HepG2 (cell line): ENCODE data around the gene C1orf50. TPM values are rescaled to one million over a fixed set of nuclear protein-coding genes. Genes with fewer than 3 reads are reported as not detected.
A peak's percentile ranks its signal among the peaks of the same experiment; 100 is the strongest.

Experiments used
- ATAC-seq: fragments of 200-7000 bp; cut with Tn5 transposase; 3 replicates; pipeline ENCODE4 v1.9.1; 2020; ENCODE audit warnings: mild to moderate bottlenecking, moderate library complexity
- BruUV-seq: library from RNA; stranded (reverse); fragments of 400-500 nt; replicated peaks from 2 replicates; lab custom pipeline; 2021; lab: Mats Ljungman, UMichigan
- CTCF ChIA-PET: fragments of 300-600 bp; formaldehyde crosslinking; extraction: SDS; loops from one replicate; lab custom pipeline; 2021; ENCODE audit warnings: low total read pairs, inconsistent platforms, low intra/inter-chr PET ratio; lab: Yijun Ruan, JAX
- POLR2A ChIA-PET: fragments of 350-600 bp; sonication (Branson Sonifier 250); formaldehyde crosslinking; loops from one replicate; lab custom pipeline; 2020; ENCODE audit warnings: antibody characterized with exemption, inconsistent platforms; lab: Yijun Ruan, JAX
- DNase-seq: peaks from one replicate; pipeline ENCODE4 v3.0.0-alpha.2; 2015; ENCODE audit warnings: low spot score
- FAIRE-seq: peaks from 3 replicates; lab custom pipeline; 2011; peaks lifted over from hg19 to GRCh38; lab: Jason Lieb, UNC
- H2AFZ ChIP-seq: one replicate; pipeline ENCODE4 v1.6.1; 2011; ENCODE audit warnings: low read length, inconsistent platforms
- H3K27ac ChIP-seq: fragments of 300-600 bp; 3 replicates; pipeline ENCODE4 v1.8.0; 2011; ENCODE audit warnings: mixed run types, mild to moderate bottlenecking, mixed read lengths, low read length, inconsistent platforms; ENCODE audit not compliant: insufficient read depth; ENCODE audit errors: extremely low read length
- H3K27me3 ChIP-seq, 2 experiments: fragments of 200-600 bp in 1 of 2; 2 replicates in 1 of 2; 3 replicates in 1 of 2; pipeline versions ENCODE4 v1.6.0 to v1.8.0; 2011; ENCODE audit warnings: low read length in 2 of 2, mild to moderate bottlenecking in 2 of 2, moderate library complexity in 2 of 2, inconsistent platforms in 1 of 2; ENCODE audit not compliant: insufficient read depth in 2 of 2, control insufficient read depth in 1 of 2
- H3K36me3 ChIP-seq, 2 experiments: fragments of 200-600 bp in 1 of 2; replicated peaks in 1 of 2; 2 replicates in 1 of 2; 3 replicates in 1 of 2; pipeline versions ENCODE4 v1.5.1 to v1.8.0; 2011; ENCODE audit warnings: low read length in 2 of 2, inconsistent platforms in 1 of 2; ENCODE audit not compliant: insufficient read depth in 2 of 2, control insufficient read depth in 1 of 2
- H3K4me1 ChIP-seq: 2 replicates; pipeline ENCODE4 v1.5.1; 2012; ENCODE audit warnings: low read length, inconsistent platforms; ENCODE audit not compliant: insufficient read depth
- H3K4me2 ChIP-seq: 2 replicates; pipeline ENCODE4 v1.6.0; 2011; ENCODE audit warnings: low read depth, low read length, inconsistent platforms
- H3K4me3 ChIP-seq, 3 experiments: fragments of 200-600 bp in 1 of 3; sonication (generic), shearing (Covaris generic) in 1 of 3; replicated peaks in 1 of 3; 2 replicates each; pipeline ENCODE4 v1.5.1; 2011 to 2016; ENCODE audit warnings: low read length in 3 of 3, inconsistent platforms in 2 of 3, low read depth in 2 of 3, mild to moderate bottlenecking in 2 of 3, control low read depth in 1 of 3, mixed read lengths in 1 of 3; ENCODE audit not compliant: insufficient read depth in 1 of 3
- H3K79me2 ChIP-seq: one replicate; pipeline ENCODE4 v1.6.1; 2011; ENCODE audit warnings: low read length, inconsistent platforms; ENCODE audit not compliant: insufficient read depth
- H3K9ac ChIP-seq: 2 replicates; pipeline ENCODE4 v1.6.0; 2011; ENCODE audit warnings: mild to moderate bottlenecking, low read depth, low read length, inconsistent platforms; ENCODE audit not compliant: insufficient read depth
- H3K9me3 ChIP-seq: 2 replicates; pipeline ENCODE4 v1.5.1; 2012; ENCODE audit warnings: mild to moderate bottlenecking, low read length
- H4K20me1 ChIP-seq: 2 replicates; pipeline ENCODE4 v1.6.0; 2011; ENCODE audit warnings: inconsistent platforms, mild to moderate bottlenecking, low read length, moderate library complexity; ENCODE audit not compliant: insufficient read depth
- CENPT ChIP-seq: sonication (generic); formaldehyde crosslinking; IDR thresholded peaks from 2 replicates; pipeline ENCODE4 v1.8.0; 2022; ENCODE audit warnings: low read depth, mild to moderate bottlenecking, moderate library complexity, missing genetic modification reagents
- ELF4 ChIP-seq: sonication (generic); formaldehyde crosslinking; IDR thresholded peaks from 2 replicates; pipeline ENCODE4 v1.5.0; 2020; ENCODE audit warnings: missing genetic modification reagents, mild to moderate bottlenecking, moderate library complexity, borderline replicate concordance
- GPBP1L1 ChIP-seq: sonication (generic); formaldehyde crosslinking; IDR thresholded peaks from 2 replicates; pipeline ENCODE4 v1.5.0; 2020; ENCODE audit warnings: mild to moderate bottlenecking, missing genetic modification reagents
- JDP2 ChIP-seq: sonication (generic); formaldehyde crosslinking; IDR thresholded peaks from 2 replicates; pipeline ENCODE4 v1.8.1; 2022; ENCODE audit warnings: missing genetic modification reagents, borderline replicate concordance
- MED13 ChIP-seq: sonication (generic); formaldehyde crosslinking; IDR thresholded peaks from 2 replicates; pipeline ENCODE4 v1.5.0; 2020; ENCODE audit warnings: missing genetic modification reagents
- MYC ChIP-seq: sonication (generic); formaldehyde crosslinking; IDR thresholded peaks from 2 replicates; pipeline ENCODE4 v1.9.0; 2021; ENCODE audit warnings: missing genetic modification reagents, borderline replicate concordance
- PATZ1 ChIP-seq: sonication (generic); formaldehyde crosslinking; IDR thresholded peaks from 2 replicates; pipeline ENCODE4 v1.4.0; 2020; ENCODE audit warnings: missing genetic modification reagents
- SMARCE1 ChIP-seq: fragments of 450-650 bp; IDR thresholded peaks from 2 replicates; pipeline ENCODE4 v1.6.1; 2017; ENCODE audit warnings: borderline replicate concordance
- TFE3 ChIP-seq: IDR thresholded peaks from 2 replicates; pipeline ENCODE4 v1.6.1; 2016
- ZFP36L1 ChIP-seq: sonication (generic); formaldehyde crosslinking; IDR thresholded peaks from 2 replicates; pipeline ENCODE4 v1.8.0; 2022; ENCODE audit warnings: mild to moderate bottlenecking, missing genetic modification reagents, moderate library complexity
- ZNF547 ChIP-seq: sonication (generic); formaldehyde crosslinking; IDR thresholded peaks from 2 replicates; pipeline ENCODE4 v1.5.1; 2020; ENCODE audit warnings: mild to moderate bottlenecking, missing genetic modification reagents
- ZNF772 ChIP-seq: sonication (generic); formaldehyde crosslinking; IDR thresholded peaks from 2 replicates; pipeline ENCODE4 v1.5.0; 2020; ENCODE audit warnings: mild to moderate bottlenecking, missing genetic modification reagents
- WGBS: methylation state at CpG from one replicate; pipeline ENCODE4 v1.1.6; 2017; ENCODE audit warnings: low lambda C conversion rate; 5-methylcytosine and 5-hydroxymethylcytosine counted together
- in situ Hi-C: cut with HindIII; loops from 2 replicates; pipeline ENCODE4 v1.10.0; 2017; ENCODE audit warnings: low pct_unique_long_range_greater_than_20kb; ENCODE audit not compliant: extremely low pct_ligation_motif_present
- intact Hi-C: fragments of 100-400 bp; cut with micrococcal nuclease; formaldehyde crosslinking; loops from one replicate; pipeline ENCODE4 v1.10.0; 2022; ENCODE audit not compliant: unreplicated experiment
- polyA plus RNA-seq, 8 experiments: library from polyadenylated mRNA; depleted of rRNA in 3 of 8; stranded (reverse) in 7 of 8; unstranded in 1 of 8; fragments of >200 nt; fragmentation: Illumina TruSeq in 4 of 8; extraction: Trizol in 4 of 8; gene quantifications; 2 replicates each; pipeline versions ENCODE4 v1.2.1 to v1.2.3, GENCODE V29; 2011 to 2016; ENCODE audit warnings: low read depth in 4 of 8, missing spikeins in 1 of 8, mixed read lengths in 1 of 8; ENCODE audit not compliant: insufficient read depth in 1 of 8
- total RNA-seq, 5 experiments: library from RNA; depleted of rRNA; stranded (reverse); fragments of >200 nt; fragmentation: Illumina TruSeq; extraction: Trizol; gene quantifications; 2 replicates each; pipeline ENCODE4 v1.2.3, GENCODE V29; 2016; ENCODE audit warnings: low read depth in 1 of 5
- TF ChIP-seq, protein P1 (sequence below): sonication (generic); formaldehyde crosslinking; IDR thresholded peaks from 2 replicates; pipeline ENCODE4 v1.5.0; 2020; ENCODE audit warnings: mild to moderate bottlenecking, missing genetic modification reagents, borderline replicate concordance

C1orf50 gene
- total and polyA plus RNA-seq, 2 of the 13 experiments (the other 11 are each of a cell fraction or from before 2014, with no cell fraction given): 4.3 to 4.8 TPM

DNA sequence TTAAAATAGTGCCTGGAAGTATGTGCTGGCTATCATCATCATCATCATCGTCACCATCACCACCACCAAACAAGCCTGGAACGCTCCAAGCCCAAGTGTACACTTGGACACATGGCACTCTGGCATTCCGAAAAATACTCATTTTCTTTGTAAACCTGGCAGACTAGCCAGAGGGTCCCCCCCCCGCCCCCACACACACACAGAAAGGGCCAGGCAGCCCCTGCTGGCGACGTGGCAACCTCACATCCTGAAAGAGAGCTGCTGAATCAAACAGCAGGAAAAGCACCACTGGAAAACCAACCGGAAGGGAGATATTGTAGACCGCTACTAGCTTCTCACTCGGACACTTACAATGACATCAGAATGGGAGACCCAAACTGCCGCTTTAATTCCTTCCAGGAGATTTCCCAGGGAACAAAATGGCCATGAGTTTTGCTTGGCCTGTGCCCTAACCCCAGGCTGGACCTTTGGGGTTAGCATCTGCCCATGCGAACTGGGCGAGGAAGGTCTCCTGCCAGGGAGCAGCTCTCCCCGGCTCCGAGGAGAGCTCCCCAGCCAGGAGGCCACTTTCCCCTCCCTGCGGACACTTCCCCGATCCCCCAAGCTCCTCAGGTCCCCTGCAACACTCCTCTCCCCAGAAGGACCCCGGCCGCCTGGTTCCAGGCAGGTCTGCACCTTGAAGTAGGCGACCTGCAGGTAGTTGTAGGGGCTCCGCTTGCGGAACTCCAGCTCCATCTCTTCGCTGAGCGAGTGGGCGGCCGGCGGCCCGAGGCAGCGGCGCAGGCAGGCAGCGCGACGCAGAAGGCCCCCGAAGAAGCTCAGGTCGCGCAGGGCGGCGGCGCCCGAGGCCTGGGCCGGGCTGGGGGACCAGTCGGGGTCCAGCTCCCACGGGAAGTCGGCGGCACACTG lies 963 bp upstream of the C1orf50 start (continued):
- TF ChIP-seq JDP2 (CRISPR knock-in tag) (no peak), SMARCE1 (no peak), ELF4 (0 out of 2 replicates have a peak, but pooled peaks have one; percentile 57), ZNF547 (0 out of 2 replicates have a peak, but pooled peaks have one; percentile 24), TFE3 (CRISPR knock-in tag) (peak; percentile 19; the same call in 1 of the 2 replicates), PATZ1 (CRISPR knock-in tag) (peak; percentile 93)

DNA sequence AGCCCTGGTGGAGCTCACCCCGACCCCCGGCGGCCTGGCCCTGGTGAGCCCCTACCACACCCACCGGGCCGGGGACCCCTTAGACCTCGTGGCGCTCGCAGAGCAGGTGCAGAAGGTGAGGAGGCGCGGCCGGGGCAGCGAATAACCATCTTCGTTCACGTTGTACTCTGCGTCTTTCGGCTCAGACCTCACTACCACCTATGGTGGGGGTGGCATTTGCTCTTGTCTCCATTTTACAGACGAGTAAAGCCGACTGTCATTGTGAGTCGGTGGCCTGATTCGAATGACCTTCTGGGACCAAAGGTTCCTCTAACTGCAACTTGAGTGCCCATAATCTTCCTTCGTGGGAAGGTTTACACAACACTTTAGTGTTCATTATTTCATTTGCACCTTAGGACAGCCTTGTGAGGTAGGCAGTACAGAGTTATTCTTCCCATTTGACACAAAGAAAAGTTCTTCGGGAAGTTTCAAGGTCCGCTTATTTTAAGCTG lies 506 bp downstream of the C1orf50 start:
- under 1% methylated on average over 11 of the region's 23 CpGs for WGBS
- TF ChIP-seq ZFP36L1 (CRISPR knock-in tag): 0 out of 2 replicates have a peak, but pooled peaks have one; percentile 43
- TF ChIP-seq GPBP1L1: no peak
- peak; percentile 58 for TF ChIP-seq MYC (CRISPR knock-in tag)
- no peak for TF ChIP-seq ZNF772
- TF ChIP-seq MED13 (CRISPR knock-in tag): no peak
- TF ChIP-seq CENPT (CRISPR knock-in tag): no peak
- TF ChIP-seq, protein P1, sequence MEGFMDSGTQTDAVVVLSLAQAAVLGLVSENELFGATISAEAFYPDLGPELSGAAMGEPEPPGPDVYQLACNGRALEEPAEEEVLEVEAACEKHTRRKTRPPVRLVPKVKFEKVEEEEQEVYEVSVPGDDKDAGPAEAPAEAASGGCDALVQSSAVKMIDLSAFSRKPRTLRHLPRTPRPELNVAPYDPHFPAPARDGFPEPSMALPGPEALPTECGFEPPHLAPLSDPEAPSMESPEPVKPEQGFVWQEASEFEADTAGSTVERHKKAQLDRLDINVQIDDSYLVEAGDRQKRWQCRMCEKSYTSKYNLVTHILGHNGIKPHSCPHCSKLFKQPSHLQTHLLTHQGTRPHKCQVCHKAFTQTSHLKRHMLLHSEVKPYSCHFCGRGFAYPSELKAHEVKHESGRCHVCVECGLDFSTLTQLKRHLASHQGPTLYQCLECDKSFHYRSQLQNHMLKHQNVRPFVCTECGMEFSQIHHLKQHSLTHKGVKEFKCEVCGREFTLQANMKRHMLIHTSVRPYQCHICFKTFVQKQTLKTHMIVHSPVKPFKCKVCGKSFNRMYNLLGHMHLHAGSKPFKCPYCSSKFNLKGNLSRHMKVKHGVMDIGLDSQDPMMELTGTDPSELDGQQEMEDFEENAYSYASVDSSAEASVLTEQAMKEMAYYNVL (CRISPR knock-in tag): 0 out of 2 replicates have a peak, but pooled peaks have one; percentile 10

More for the DNA sequence above, 506 bp downstream of the C1orf50 start:
- no peaks in the 10 kb centered on the region for H3K9me3 ChIP-seq
- H3K79me2 ChIP-seq: peaks cover 76% of the 10 kb centered on the region
- intact Hi-C loops (loop anchor here (2.0 to 5.0 kb wide), 2 partner anchors 50 to 79 kb away; partner anchors contain the start of genes ERMAP, SVBP and ZNF691), in situ Hi-C loops (no loop called here)
- DNase-seq (peak; percentile 32), ATAC-seq (peak; percentile 56), FAIRE-seq (peak; percentile 28)
- H3K36me3 ChIP-seq: peaks cover 0 to 4% of the 10 kb centered on the region in 2 experiments; a peak in 3 of 5 replicates
- peaks cover 54% of the 10 kb centered on the region for H3K4me1 ChIP-seq
- no TSS peak for BruUV-seq
- H2AFZ ChIP-seq: no peak overlapping the region
- peaks cover 0 to 4% of the 10 kb centered on the region in 2 experiments; a peak in 1 of 5 replicates for H3K27me3 ChIP-seq
- H3K4me3 ChIP-seq: peak overlapping the region; percentile 95 to 99 (median 97)
- H3K9ac ChIP-seq: peak overlapping the region; percentile 93
- H3K4me2 ChIP-seq: peak overlapping the region; percentile 81
- H3K27ac ChIP-seq: peak overlapping the region; percentile 77
- H4K20me1 ChIP-seq: no peaks in the 10 kb centered on the region; the same call in 1 of the 2 replicates
- ChIA-PET POLR2A (interaction anchor here (0.6 to 2.8 kb wide), 24 partner anchors 9 to 554 kb away, joined by 3 to 33 read pairs (median 5); partner anchors contain the start of genes CLDN19, ERMAP, PPIH and SVBP), CTCF (no interaction called here)
